Endothelial cell of umbilical vein (primary cell): Measurements from ENCODE around the gene RTEL1. TPM values are rescaled to one million over a fixed set of nuclear protein-coding genes. Genes with fewer than 3 reads are reported as not detected.

Source experiments
- BruUV-seq: library from RNA; stranded (reverse); fragments of 400-500 nt; replicated peaks from 2 replicates; lab custom pipeline; 2021; lab: Mats Ljungman, UMichigan
- CTCF ChIA-PET: fragments of 300-600, 350-600 bp; sonication (Branson Sonifier 250); formaldehyde crosslinking; loops from one replicate; lab custom pipeline; 2021; ENCODE audit warnings: antibody characterized with exemption, inconsistent platforms; lab: Charles Lee
- POLR2A ChIA-PET: fragments of 300-600, 350-600 bp; sonication (Branson Sonifier 250); formaldehyde crosslinking; loops from one replicate; lab custom pipeline; 2021; ENCODE audit warnings: antibody characterized with exemption, inconsistent platforms; lab: Charles Lee
- DNase-seq: peaks from one replicate; pipeline ENCODE4 v3.0.0-alpha.2; 2011; ENCODE audit warnings: low read depth, low spot score
- FAIRE-seq: peaks from 2 replicates; lab custom pipeline; 2011; peaks lifted over from hg19 to GRCh38; lab: Jason Lieb, UNC
- H2AFZ ChIP-seq: 2 replicates; pipeline ENCODE4 v1.6.0; 2012; ENCODE audit warnings: low read depth, low read length, control low read depth, inconsistent platforms
- H3K27ac ChIP-seq: 2 replicates; pipeline ENCODE4 v1.5.1; 2011; ENCODE audit warnings: low read depth, mild to moderate bottlenecking, control low read depth, low read length, moderate library complexity; ENCODE audit not compliant: insufficient read depth
- H3K27me3 ChIP-seq, 2 experiments: 2 replicates each; pipeline versions ENCODE4 v1.6.0 to v1.6.1; 2011; ENCODE audit warnings: low read length in 2 of 2, mixed read lengths in 1 of 2; ENCODE audit not compliant: control insufficient read depth in 2 of 2, insufficient read depth in 2 of 2
- H3K36me3 ChIP-seq, 2 experiments: 2 replicates in 1 of 2; 3 replicates in 1 of 2; pipeline ENCODE4 v1.5.1; 2011; ENCODE audit warnings: low read length in 2 of 2, mild to moderate bottlenecking in 1 of 2, moderate library complexity in 1 of 2; ENCODE audit not compliant: control insufficient read depth in 2 of 2, insufficient read depth in 2 of 2; ENCODE audit errors: extremely low read depth in 1 of 2
- H3K4me1 ChIP-seq: 3 replicates; pipeline ENCODE4 v1.5.1; 2011; ENCODE audit warnings: mild to moderate bottlenecking, low read length; ENCODE audit not compliant: control insufficient read depth, insufficient read depth; ENCODE audit errors: extremely low read depth
- H3K4me2 ChIP-seq: 2 replicates; pipeline ENCODE4 v1.6.1; 2011; ENCODE audit warnings: low read length, control low read depth, mixed read lengths; ENCODE audit not compliant: insufficient read depth
- H3K4me3 ChIP-seq, 3 experiments: fragments of 200-600 bp in 1 of 3; sonication (generic), shearing (Covaris generic) in 1 of 3; replicated peaks in 1 of 3; 2 replicates each; pipeline ENCODE4 v1.5.1; 2011 to 2016; ENCODE audit warnings: control low read depth in 3 of 3, low read length in 3 of 3, mild to moderate bottlenecking in 2 of 3, inconsistent platforms in 1 of 3, low read depth in 1 of 3, moderate library complexity in 1 of 3; ENCODE audit not compliant: insufficient read depth in 1 of 3
- H3K79me2 ChIP-seq: 2 replicates; pipeline ENCODE4 v1.6.0; 2012; ENCODE audit warnings: low read length, inconsistent platforms; ENCODE audit not compliant: control insufficient read depth, insufficient read depth
- H3K9ac ChIP-seq: replicated peaks from 2 replicates; pipeline ENCODE3; 2011; ENCODE audit warnings: low read length, control low read depth; ENCODE audit not compliant: insufficient read depth; ENCODE audit errors: extremely low read depth
- H3K9me1 ChIP-seq: replicated peaks from 3 replicates; pipeline ENCODE4 v1.6.0; 2011; ENCODE audit warnings: mild to moderate bottlenecking, low read length; ENCODE audit not compliant: control insufficient read depth, insufficient read depth; ENCODE audit errors: extremely low read depth
- H3K9me3 ChIP-seq: replicated peaks from 2 replicates; pipeline ENCODE4 v1.5.1; 2012; ENCODE audit warnings: low read length, inconsistent platforms; ENCODE audit not compliant: control insufficient read depth, insufficient read depth
- H4K20me1 ChIP-seq: replicated peaks from 2 replicates; pipeline ENCODE3; 2011; ENCODE audit warnings: mild to moderate bottlenecking, low read length; ENCODE audit not compliant: control insufficient read depth, insufficient read depth; ENCODE audit errors: extremely low read depth
- CTCF ChIP-seq, 2 donors: IDR thresholded peaks; 1 replicate in 1 of 2; 2 replicates in 1 of 2; pipeline ENCODE4 v1.5.1; 2011; ENCODE audit warnings: low read length in 2 of 2, mild to moderate bottlenecking in 2 of 2, moderate library complexity in 2 of 2, control low read depth in 1 of 2, inconsistent platforms in 1 of 2, low read depth in 1 of 2; ENCODE audit not compliant: insufficient read depth in 1 of 2; ENCODE audit errors: extremely low read depth in 1 of 2
- FOS ChIP-seq: IDR thresholded peaks from 2 replicates; pipeline ENCODE4 v1.6.1; 2011; ENCODE audit warnings: mild to moderate bottlenecking, low read length, moderate library complexity, borderline replicate concordance; ENCODE audit not compliant: insufficient read depth
- JUN ChIP-seq: IDR thresholded peaks from 2 replicates; pipeline ENCODE4 v1.6.1; 2011; ENCODE audit warnings: borderline replicate concordance, low read depth; ENCODE audit not compliant: insufficient read length, insufficient read depth
- MYC ChIP-seq: IDR thresholded peaks from one replicate; pipeline ENCODE4 v1.6.1; 2011; ENCODE audit warnings: mild to moderate bottlenecking, low read depth, low read length
- POLR2A ChIP-seq: IDR thresholded peaks from 2 replicates; pipeline ENCODE4 v1.6.1; 2012; ENCODE audit warnings: low read depth, mild to moderate bottlenecking, control low read depth, low read length
- dilution Hi-C: fragments of 300-500 bp; cut with MboI; formaldehyde crosslinking; loops from one replicate; pipeline ENCODE4 v1.15.0; 2019; ENCODE audit warnings: low sequenced_read_pairs; ENCODE audit not compliant: extremely low pct_ligation_motif_present
- intact Hi-C: fragments of 100-400 bp; cut with micrococcal nuclease; formaldehyde crosslinking; loops from one replicate; pipeline ENCODE4 v1.10.0; 2022
- polyA plus RNA-seq, 4 experiments: library from polyadenylated mRNA; depleted of rRNA in 3 of 4; stranded (reverse) in 3 of 4; unstranded in 1 of 4; fragments of >200 nt; gene quantifications; 2 replicates each; pipeline versions ENCODE4 v1.2.1 to v1.2.3, GENCODE V29; 2011 to 2012; ENCODE audit warnings: missing spikeins in 1 of 4
- total RNA-seq: library from RNA; stranded (reverse); gene quantifications from 2 replicates; pipeline ENCODE4 v1.2.3, GENCODE V29; 2021

The RTEL1 gene
- total and polyA plus RNA-seq, 2 donors (not counting 3 experiments of a cell fraction or from before 2014, with no cell fraction given), result 17.0 to 44.9 TPM

- Histone ChIP-seq H3K27me3 (no peaks in the 10 kb centered on the region), H3K79me2 (no peaks in the 10 kb centered on the region), H3K9ac (peak overlapping the region; percentile 28), H3K27ac (no peak overlapping the region), H3K4me2 (peak overlapping the region; percentile 76), H3K9me3 (no peaks in the 10 kb centered on the region), H3K4me3 (peak overlapping the region in 1 of 3 experiments; percentile 72), H3K36me3 (peaks cover 0 to 19% of the 10 kb centered on the region in 2 experiments), H4K20me1 (no peaks in the 10 kb centered on the region), H2AFZ (no peak overlapping the region), H3K4me1 (peaks cover 9% of the 10 kb centered on the region), H3K9me1 (no peaks in the 10 kb centered on the region)
- FAIRE-seq, result no peak
- no peak for DNase-seq
- ChIA-PET POLR2A (no interaction called here), CTCF (interaction anchor here (0.8 to 2.0 kb wide), 13 partner anchors 34 to 297 kb away, joined by 3 to 12 read pairs (median 5); partner anchors contain the start of genes ARFRP1, RTEL1, TNFRSF6B and TPD52L2)
- intact Hi-C loops (loop anchor here (2.0 kb wide), 1 partner anchor 35 kb away; the partner anchor contains the start of gene ARFRP1), dilution Hi-C loops (no loop called here)
- no peak for TF ChIP-seq POLR2A
- BruUV-seq, result no TSS peak
These were observed 83.2 kb downstream of the RTEL1 start for GRCh38 chr20:63741354-63741675.

GRCh38 chr20:63741676-63742380 lies 83.7 kb downstream of the RTEL1 start:
- H3K9me1 ChIP-seq, result no peaks in the 10 kb centered on the region
- H2AFZ ChIP-seq, result no peak overlapping the region
- intact Hi-C loops, result loop anchor here (2.0 kb wide), 1 partner anchor 35 kb away; the partner anchor contains the start of gene ARFRP1
- FAIRE-seq (no peak), DNase-seq (no peak)
- H3K27ac ChIP-seq, result no peak overlapping the region
- no peak overlapping the region for H3K4me2 ChIP-seq
- H3K9ac ChIP-seq, result no peak overlapping the region
- peaks cover 0 to 19% of the 10 kb centered on the region in 2 experiments for H3K36me3 ChIP-seq
- dilution Hi-C loops, result no loop called here
- TF ChIP-seq MYC (no peak), CTCF (IDR thresholded peaks at IDR 0.05; ENCODE audit: extremely low read depth in 1 of 2, insufficient read depth in 1 of 2, low read depth in 1 of 2, low read length in 2 of 2) (no peak), JUN (no peak), FOS (no peak)
- ChIA-PET POLR2A (no interaction called here), CTCF (interaction anchor here (0.8 to 2.0 kb wide), 13 partner anchors 35 to 297 kb away, joined by 3 to 12 read pairs (median 5); partner anchors contain the start of genes ARFRP1, RTEL1, TNFRSF6B and TPD52L2)
- no peak overlapping the region for H3K4me3 ChIP-seq
- no peaks in the 10 kb centered on the region for H3K27me3 ChIP-seq
- H3K79me2 ChIP-seq, result no peaks in the 10 kb centered on the region
- TSS peak; percentile 21 for BruUV-seq
- peaks cover 9% of the 10 kb centered on the region for H3K4me1 ChIP-seq
- no peaks in the 10 kb centered on the region for H4K20me1 ChIP-seq
- H3K9me3 ChIP-seq, result no peaks in the 10 kb centered on the region
